Activated CD8-positive, alpha-beta memory T cell treated with anti-CD3 and anti-CD28 coated beads, Interleukin-2, amount 50 U/mL, for 4 hours (primary cell): Measurements from ENCODE around the gene TNFRSF21.
"Not testable (repeated sequence)": the region's sequence is repeated elsewhere in the genome, so short reads cannot be mapped to it uniquely, and the experiment has no call there.

Experiments used
- DNase-seq: peaks from one replicate; pipeline ENCODE4 v3.0.0-alpha.2; 2020

The TNFRSF21 gene

DNA sequence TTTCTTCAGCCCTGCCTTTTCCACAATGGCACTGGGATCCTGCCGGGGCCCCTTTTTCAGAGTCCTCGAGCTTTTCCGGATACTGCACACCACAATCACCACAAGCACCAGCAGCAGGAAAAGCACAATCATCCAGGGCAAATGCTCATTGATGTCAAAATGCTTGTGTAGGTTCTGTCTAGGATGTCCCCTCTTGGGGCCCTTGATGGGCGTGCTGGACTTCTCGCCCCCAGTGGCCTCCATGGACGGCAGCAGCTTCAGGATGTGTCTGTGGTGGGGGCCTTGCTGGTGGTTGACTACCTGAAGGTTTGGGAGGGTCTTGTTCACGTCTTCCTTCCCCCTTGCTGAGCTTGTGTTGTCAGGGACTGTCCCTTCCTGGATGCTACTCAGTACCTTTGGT lies 25.7 kb downstream of the TNFRSF21 start:
- DNase-seq, result no peak

DNA sequence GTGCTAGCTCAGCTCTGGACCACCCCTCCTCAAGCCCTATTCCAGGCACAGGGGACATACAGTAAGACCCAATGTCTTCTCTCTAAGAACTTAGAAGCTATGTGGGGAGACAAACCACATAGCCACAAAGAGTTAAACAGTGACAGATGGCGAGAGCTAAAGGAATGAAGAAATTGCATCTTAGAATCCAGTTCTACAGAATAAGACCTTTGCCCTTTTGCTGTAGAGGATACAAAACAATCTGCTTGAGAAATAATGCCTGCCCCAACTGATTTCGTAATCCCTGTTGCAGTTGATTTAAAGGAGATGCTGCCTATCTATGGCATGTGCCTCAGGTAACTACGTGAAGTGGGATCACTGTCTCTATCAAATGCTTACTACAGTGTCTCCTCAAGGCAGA lies 31.2 kb downstream of the TNFRSF21 start:
- DNase-seq, result no peak

DNA sequence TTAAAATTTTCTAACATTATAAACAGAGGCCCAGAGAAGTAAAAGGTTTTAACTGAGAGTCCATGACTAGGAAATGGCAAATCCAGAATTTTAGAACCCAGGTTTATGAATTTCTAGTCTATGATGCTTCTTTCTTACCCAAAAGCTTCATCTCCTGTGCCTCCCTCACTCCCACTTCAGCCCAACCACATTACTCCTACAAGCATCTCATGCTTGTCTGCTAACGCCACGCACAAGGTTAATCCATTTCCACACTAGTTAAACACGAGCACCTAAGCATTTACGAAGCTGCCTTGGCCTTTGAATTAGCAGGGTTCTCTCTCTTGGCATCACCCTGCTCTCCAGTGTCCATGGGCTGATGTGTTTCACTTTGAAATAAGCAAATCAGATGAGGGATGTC lies 32.0 kb downstream of the TNFRSF21 start:
- no peak for DNase-seq

DNA sequence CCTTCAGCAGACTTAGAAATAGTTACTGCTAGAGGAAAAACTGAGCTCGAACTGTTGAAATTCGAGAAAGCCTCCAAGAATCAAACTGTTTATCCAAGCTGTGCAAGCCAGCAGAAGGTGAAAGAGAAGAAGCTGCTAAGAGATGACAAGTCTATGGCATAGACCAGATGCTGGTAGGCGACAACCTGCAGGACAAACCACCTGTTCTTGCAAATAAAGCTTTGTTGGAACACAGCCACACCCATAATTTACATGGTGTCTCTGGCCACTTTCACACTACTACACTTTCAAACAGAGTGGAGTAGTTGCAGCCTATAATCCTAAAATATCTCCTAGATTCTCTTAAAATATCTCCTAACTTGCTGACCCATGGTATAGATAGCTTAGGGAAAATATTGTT lies 33.3 kb downstream of the TNFRSF21 start:
- DNase-seq, result no peak

DNA sequence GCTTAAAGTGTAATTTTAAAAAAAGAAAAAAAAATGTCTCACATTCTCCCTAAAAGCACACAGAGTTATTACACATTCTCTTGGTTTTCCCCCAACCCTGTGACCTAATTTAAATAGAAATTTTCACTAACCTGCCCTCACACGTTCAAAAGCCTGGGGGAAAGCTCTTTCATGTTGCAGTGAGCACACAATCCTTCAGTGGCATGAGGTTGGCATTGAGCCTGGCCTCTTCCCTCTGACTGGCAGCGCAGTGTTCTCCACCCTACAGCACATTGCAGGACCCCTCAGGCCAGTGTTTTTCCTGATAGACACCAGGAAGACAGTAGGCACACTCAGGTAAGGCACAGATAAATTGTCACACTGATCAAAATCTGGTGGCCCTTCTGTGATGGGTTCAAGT lies 34.1 kb downstream of the TNFRSF21 start:
- DNase-seq, result no peak

DNA sequence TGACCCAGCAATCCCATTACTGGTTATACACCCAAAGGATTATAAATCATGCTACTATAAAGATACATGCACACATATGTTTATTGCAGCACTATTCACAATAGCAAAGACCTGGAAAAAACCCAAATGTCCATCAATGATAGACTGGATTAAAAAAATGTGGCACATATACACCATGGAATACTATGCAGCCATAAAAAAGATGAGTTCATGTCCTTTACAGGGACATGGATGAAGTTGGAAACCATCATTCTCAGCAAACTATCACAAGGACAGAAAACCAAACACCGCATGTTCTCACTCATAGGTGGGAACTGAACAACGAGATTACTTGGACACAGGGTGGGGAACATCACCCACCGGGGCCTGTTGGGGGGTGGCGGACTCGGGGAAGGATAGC lies 34.6 kb downstream of the TNFRSF21 start:
- not testable (repeated sequence) for DNase-seq

DNA sequence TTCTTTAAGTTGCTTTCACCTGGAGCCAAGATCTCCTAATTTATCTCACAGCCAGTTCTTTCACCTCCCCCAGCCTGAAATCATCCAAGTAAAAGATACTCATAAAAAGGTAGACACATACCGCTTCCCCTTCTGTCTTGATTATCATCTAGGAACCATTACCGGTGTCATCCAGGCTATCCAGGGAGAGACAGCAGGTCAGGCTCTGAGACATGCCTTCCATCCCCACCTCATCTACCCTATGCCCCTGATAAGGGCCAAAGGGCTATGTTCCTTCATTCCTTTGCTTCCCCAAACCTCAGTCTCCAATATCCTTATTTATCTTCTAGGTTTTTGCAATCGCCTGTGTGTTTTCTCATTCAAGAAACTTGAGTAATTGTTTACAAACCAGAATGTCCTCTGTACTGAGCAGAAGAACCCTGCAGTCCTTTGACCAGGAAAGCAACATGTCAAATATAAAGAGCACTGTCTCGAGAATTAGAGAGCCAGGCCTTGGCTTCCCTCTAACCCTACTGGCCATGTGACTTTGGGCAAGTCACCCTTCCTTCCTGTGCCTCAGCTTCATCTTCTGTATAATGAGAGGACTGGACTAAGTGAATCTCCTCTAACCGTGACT lies 41.0 kb downstream of the TNFRSF21 start:
- DNase-seq, result no peak

DNA sequence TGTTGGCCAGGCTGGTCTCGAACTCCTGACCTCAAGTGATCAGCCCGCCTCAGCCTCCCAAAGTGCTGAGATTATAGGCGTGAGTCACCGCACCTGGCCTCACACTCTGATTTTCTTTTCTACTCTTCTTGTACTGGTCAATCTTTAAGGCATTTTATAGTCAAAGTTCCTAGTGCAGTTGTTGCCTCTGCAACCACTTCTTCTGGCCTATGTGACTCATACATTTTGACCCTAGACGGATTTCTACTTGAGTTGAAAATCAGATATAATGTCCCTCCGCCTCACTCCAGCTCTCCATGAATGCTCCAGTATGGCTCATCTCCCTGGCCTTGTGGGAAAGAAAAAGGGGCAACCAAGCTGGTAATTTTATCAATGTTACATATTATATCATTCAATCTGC lies 42.4 kb downstream of the TNFRSF21 start:
- DNase-seq, result no peak

DNA sequence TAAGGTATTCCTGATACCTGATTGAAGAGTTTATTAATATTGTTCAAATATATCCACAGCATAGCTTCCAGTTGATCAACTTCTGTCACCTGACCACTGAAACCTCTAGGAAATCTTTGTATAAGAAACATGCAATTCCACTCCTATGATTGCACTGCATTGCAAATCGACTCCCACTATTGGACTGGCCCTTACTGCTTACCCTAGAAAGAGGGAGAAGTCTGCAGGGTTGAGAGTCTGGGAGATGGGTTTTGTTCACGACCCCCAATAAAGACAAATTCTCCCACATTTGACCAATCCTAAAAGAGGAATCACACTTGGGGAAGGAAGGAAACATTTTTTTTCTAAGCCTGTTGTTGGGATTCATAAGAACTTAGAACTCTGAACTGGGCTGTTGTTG lies 43.7 kb downstream of the TNFRSF21 start:
- DNase-seq, result no peak

DNA sequence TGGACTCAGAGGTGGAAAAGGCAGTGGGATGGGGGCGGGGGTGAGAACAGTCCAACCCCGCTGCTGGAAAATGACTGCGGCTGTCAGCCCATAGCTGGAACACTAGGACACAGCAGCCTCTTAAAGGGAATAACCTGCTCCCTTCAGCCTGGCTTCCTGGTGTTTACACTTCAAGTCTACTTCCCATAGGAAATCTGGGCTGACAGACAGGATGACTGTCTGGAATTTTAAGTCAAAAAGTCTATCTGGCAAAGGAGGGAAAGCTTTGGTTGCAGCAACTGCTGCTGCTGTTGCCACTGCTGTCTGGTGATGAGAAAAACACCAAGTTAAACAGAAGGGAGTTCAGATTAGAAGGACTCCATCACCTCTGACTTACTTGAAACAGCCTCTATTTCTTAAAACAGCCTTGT lies 44.9 kb downstream of the TNFRSF21 start:
- no peak for DNase-seq

DNA sequence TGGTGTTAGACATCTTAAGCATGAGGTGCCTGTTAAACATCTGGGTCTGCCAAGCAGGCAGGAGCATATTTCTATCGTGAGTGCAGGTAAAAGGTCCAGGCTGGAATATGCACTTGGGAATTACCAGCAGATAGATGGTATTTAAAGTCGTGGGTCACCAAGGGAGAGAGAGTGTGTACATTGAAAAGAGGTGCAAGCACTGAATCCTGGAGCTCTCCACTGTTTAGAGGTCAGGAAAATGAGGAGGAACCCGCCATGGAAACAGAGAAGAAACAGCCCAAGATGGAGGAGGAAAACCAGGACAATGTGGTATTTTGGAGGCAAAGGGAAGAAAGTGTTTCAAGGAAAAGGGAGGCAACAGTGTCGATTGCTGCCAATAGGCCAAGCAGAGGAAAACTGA lies 46.4 kb downstream of the TNFRSF21 start:
- DNase-seq, result no peak

DNA sequence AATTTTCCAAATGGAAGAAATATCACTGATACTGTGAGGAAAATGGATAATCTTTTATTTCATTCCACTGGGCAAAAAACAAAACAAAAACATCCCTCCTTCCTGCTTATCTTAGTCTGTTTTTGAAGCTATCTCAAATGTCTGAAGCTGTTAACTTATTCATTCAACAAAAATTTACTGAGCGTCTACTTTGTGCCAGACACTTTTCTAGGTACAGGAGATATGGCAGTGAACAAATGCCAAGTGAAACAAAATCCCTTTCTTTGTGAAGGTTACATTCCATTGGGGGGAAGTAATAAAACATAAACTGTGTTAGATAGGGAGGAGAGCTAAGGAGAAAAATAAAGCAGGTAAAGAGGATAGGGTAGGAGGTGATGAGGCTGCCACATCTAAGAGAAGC lies 47.5 kb downstream of the TNFRSF21 start:
- DNase-seq, result no peak

DNA sequence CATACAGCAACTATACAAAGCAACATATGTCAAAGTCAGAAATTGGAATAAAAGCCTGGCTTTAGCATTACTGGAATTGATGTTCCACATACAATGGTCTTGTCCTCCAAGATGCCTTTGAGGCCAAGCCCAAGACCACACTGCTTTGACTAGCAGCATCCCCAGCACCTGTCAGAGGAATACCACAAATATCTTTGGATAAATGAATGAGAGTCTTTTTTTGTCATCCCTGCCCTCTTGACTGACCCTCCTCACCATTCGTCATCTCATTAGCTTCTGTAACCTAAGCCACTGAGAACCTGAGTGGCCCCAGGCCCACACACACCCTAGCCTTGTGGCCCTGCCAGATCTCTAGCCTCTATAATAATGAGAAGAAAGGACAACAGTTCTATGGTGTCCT lies 48.5 kb downstream of the TNFRSF21 start:
- no peak for DNase-seq

DNA sequence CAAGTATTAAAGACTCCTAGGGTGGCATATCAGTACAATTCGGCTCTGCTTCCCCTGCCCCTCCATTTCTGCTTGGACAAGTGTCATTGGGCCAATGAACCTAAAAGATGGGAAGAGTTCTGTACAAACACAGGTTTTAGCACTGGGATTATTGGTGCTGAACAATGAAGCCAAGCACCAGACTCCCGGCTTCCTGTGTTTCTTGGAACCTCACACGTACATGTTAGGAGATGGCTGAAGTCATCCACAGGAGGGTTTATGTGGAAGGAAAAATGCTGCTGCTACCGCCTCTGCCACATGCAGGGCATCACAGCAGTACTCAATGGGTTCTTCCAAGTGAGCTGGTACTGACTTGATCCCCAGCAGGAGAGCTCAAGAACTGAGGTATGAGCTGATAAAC lies 49.7 kb downstream of the TNFRSF21 start:
- no peak for DNase-seq

DNA sequence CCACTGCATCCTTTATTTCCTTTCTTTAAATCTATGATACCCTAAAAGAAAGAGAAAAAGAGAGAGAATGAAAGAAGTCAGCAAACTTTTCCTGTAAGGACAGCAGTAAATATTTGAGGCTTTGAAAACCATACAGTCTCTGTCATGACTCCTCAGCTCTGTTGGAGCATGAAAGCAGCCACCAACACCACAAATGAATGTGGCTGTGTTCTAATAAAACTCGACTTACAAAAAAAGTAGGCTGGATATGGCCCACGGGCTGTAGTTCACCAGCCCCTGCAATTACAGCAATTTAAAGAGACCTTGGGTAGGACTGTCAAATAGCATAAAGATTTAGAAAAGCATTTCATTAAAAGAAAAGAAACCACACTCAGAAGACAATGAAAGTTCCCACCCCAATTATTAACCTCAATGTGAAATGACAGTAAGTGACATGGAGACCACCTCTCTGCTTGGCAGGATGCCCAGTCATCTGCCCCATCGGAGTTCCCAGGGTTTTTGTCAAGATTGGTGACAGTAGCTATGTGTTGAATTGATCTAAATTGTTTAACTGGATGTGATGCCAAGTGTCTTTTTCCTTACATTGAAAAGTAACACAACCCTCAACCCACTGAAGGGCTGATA lies 50.9 kb downstream of the TNFRSF21 start:
- no peak for DNase-seq

DNA sequence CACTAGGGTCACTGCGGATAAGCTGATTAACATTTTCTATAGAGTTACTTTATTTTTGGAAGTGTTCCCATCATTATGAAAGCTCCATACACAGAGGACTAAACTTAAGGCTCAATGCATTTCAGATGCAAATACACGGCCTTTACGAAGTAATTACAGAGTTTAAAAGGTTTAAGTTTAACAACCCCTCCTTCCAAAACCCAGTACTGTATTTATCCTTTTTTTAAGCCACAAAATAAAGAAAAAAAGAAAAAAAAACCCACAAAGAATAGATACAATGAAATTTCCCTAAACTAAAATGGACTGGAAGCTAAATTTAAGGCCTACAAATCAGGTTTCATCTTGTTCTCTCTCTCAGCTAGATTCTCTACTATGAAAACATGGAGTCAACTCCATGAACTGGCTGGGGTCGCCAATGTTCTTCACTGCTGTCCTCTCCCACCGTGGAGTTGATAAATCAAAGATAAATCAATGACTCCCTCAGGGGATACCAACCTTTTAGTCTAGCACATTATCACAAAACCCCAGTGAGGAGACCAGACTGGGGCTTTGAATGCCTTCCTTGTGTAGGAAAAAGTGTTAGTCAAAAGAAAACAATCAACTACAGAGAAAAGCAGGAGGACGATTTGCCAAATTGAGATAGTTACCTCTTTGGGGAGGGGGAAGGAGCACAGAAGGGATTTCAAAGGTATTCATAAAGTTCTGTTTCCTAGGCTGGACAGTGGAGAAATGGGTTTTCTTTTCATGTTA lies 52.5 kb downstream of the TNFRSF21 start:
- DNase-seq, result no peak

DNA sequence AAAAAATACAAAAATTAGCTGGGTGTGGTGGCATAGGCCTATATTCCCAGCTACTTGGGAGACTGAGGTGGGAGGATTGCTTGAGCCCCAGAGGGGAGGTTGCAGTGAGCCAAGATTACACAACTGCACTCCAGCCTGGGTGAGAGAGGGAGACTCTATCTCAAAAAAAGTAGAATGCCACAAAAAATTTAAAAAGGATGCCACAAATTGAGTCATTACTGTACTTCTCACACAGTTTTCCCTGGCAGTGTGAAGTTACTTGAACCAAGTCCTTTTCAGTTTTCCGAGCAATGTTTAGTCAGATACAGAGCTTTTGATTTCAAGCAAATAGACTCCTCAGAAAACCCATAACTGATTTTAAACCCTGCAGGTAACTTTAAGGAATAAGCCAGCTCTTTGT lies 53.3 kb downstream of the TNFRSF21 start:
- DNase-seq, result no peak

DNA sequence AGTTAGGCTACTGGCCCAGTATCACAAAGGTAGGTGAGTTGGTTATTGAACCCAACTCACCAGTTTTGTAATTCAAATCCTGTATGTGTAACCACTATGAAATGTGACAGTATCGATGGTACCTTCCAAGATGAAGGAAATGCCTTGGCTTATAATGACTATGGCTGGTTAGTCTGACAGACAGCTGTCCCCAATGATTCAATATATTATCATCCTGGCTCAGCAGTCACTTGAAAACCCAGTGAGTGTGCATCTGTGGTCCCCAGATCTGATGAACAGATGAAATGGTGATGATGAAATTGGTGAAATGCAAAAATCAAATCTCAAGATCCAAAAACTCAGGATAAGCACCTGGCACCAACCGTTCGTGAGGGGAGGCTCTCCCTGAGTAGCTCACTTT lies 54.8 kb downstream of the TNFRSF21 start:
- no peak for DNase-seq

DNA sequence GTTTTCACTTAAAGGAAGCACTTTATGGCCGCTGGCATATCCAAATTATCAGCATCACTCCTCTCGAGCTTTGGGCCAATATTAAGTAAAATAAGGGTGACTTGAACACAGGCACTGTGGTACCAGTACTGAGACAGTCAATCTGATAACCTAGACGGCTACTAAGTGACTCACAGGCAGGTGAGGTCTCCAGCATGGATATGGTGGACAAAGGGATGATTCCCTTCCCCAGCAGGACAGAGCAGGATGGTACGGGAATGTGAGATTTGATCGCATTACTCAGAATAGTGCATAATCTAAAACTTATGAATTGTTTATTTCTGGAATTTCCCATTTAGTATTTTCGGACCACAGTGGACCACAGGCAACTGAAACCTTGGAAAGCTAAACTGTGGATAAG lies 55.7 kb downstream of the TNFRSF21 start:
- DNase-seq, result no peak

DNA sequence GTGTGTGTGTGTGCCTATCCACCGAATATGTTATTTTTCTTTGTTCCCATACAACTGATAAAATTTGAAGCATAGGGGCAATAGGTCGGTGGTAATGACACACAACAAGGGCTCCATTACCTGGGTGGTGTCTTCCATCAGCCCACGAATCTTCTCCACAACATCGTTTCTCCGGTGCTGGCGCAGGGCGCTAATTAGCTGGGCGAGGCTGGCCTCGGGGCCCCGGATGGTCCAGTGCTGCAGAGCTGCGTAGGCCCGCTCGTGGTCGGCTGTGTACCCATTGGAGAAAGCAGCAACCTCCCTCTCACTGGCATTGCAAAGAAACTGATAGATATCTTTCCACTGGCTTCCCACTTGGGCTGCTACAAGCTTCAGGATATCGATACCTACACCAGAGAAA lies 56.6 kb downstream of the TNFRSF21 start:
- no peak for DNase-seq

DNA sequence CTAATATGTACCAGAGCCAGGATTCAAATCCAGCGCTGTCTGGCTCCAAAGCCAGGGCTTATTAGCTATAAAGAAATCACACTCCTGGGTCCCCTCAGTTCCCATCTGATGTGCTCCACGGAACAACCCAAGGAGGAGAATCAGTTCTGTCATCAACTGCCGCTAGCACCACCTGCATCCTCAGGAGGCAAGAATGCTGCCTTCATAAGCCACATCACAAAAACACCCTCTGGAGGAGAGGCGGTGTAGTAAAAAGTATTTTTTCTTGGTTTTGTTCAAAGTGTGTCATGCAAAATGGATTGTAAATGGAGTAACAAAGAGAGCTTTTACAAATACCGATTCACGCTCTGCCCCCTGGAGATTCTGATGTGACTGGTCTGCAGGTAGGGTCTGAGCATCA lies 57.1 kb downstream of the TNFRSF21 start:
- no peak for DNase-seq

DNA sequence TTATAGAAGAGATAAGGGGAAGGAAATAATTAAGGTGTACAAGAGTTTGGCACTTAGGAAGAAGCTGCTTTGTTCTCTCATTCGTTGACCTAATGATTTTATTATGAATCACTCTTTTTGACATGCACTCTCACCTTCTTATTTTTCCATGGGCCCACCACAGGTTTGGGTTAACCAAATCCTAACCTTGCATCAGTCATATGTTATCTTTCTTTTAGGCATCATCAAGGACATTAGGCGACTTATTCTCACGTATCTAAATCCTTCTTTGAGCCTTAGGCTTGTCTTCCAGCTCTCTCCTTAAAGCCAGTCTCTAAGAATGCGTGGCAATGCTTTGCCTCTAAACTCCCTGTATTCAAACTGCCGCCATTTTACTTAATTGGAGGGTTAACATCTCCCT lies 58.3 kb downstream of the TNFRSF21 start:
- no peak for DNase-seq

DNA sequence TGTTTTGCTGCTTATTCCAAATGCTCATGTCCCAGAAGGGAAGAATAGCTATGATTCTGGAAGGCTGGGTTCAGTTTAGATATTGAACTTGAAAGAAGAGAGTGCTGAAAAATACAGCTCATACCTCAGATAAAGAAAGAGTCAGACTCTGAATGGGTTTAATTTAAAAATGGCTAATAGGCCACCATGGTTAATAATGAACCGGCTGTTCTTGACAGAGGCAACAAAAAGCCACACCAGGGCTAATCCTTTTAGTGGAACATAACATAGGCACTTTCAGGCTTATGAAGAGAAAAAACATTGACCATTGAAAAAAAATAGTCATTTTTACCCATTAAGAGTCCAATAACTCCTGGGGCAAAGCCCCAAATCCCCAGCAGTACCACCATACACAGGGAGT lies 59.4 kb downstream of the TNFRSF21 start:
- no peak for DNase-seq

DNA sequence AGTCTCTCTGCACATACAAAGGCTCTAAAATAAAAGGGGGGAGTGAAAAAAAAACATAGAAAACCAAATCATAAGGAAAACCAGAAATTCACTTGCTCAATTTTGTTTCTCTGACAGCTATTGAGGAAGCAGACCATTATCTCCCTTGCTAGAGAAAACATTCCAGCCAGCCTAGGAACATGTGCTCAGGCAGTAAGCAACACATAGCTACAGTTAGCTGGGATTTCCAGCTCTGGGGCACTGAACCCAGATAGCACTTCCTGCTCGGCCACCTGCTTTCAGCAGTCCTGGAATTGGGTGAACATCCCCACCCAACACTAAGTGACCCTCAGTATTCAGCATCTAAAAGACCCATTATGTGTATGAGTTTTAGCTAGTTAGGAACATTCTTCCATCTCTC lies 61.3 kb downstream of the TNFRSF21 start:
- no peak for DNase-seq
